Esophagus muscularis mucosa (tissue), 4 donors: ENCODE measurements around the gene CEP104. TPM values are rescaled to one million over a fixed set of nuclear protein-coding genes. Genes with fewer than 3 reads are reported as not detected.

ENCODE experiments used
- DNase-seq: peaks from one replicate; pipeline ENCODE4 v3.0.0-alpha.2; 2017; ENCODE audit errors: extremely low spot score
- H3K27ac ChIP-seq, 4 donors: fragments of 200-600 bp; sonication (generic); replicated peaks in 1 of 4; 1 replicate in 3 of 4; 2 replicates in 1 of 4; pipeline ENCODE4 v1.5.1; 2016 to 2019; ENCODE audit warnings: mild to moderate bottlenecking in 1 of 4
- H3K27me3 ChIP-seq, 4 donors: fragments of 200-600 bp; sonication (generic); one replicate each; pipeline versions ENCODE4 v1.5.1 to v1.6.0; 2016 to 2019
- H3K36me3 ChIP-seq, 4 donors: fragments of 200-600 bp; sonication (generic); one replicate each; pipeline ENCODE4 v1.5.1; 2016 to 2019
- H3K4me1 ChIP-seq, 4 donors: fragments of 200-600 bp; sonication (generic); one replicate each; pipeline ENCODE4 v1.5.1; 2016 to 2019
- H3K4me3 ChIP-seq, 4 donors: fragments of 200-600 bp; sonication (generic); 1 replicate in 2 of 4; 2 replicates in 2 of 4; pipeline ENCODE4 v1.5.1; 2016 to 2019; ENCODE audit warnings: mild to moderate bottlenecking in 4 of 4, moderate library complexity in 1 of 4
- H3K9me3 ChIP-seq, 4 donors: fragments of 200-600 bp; sonication (generic); 1 replicate in 3 of 4; 2 replicates in 1 of 4; pipeline ENCODE4 v1.5.1; 2016 to 2019
- CTCF ChIP-seq, 3 experiments: fragments of 200-600 bp in 2 of 3; fragments of 450-650 bp in 1 of 3; sonication (generic) in 2 of 3; IDR thresholded peaks; one replicate each; pipeline ENCODE4 v1.5.1; 2017 to 2019; ENCODE audit warnings: antibody characterized with exemption in 3 of 3, mild to moderate bottlenecking in 2 of 3, moderate library complexity in 1 of 3
- EP300 ChIP-seq: sonication (generic); formaldehyde crosslinking; IDR thresholded peaks from one replicate; pipeline ENCODE4 v1.6.1; 2017; ENCODE audit warnings: antibody characterized with exemption
- POLR2A ChIP-seq: fragments of 450-650 bp; IDR thresholded peaks from one replicate; pipeline ENCODE4 v1.6.1; 2017; ENCODE audit warnings: antibody characterized with exemption, moderate library complexity, mild to moderate bottlenecking, low read depth
- POLR2AphosphoS5 ChIP-seq, 2 donors: sonication (generic); formaldehyde crosslinking; IDR thresholded peaks; one replicate each; pipeline ENCODE4 v1.6.1; 2017; ENCODE audit warnings: antibody characterized with exemption in 2 of 2
- WGBS: methylation state at CpG from one replicate; pipeline ENCODE4 v1.1.5; 2018; 5-methylcytosine and 5-hydroxymethylcytosine counted together
- intact Hi-C: fragments of 100-400 bp; cut with DNase I; formaldehyde crosslinking; loops from one replicate; pipeline ENCODE4 v1.15.1; 2023
- total RNA-seq, 4 donors: library from RNA; depleted of rRNA; stranded (reverse); fragments of >200 nt; gene quantifications; one replicate each; pipeline versions ENCODE4 v1.1.0 to v1.2.1, GENCODE V29; 2016

Gene CEP104
- total RNA-seq, 4 donors from 2014 or later: 42.7 to 84.2 (median 69.8) TPM

- H3K4me1 ChIP-seq: no peaks in the 10 kb centered on the region
- H3K4me3 ChIP-seq: no peak overlapping the region
- no peak for TF ChIP-seq EP300
- no peak for TF ChIP-seq POLR2A
- no peak for TF ChIP-seq CTCF (IDR thresholded peaks at IDR 0.05)
- no peak for TF ChIP-seq POLR2AphosphoS5 (IDR thresholded peaks at IDR 0.05)
- 87% methylated on average over 8 of the region's 8 CpGs for WGBS
- H3K9me3 ChIP-seq: no peaks in the 10 kb centered on the region
- no peaks in the 10 kb centered on the region for H3K27me3 ChIP-seq
- peaks cover 39 to 100% (median 82%) of the 10 kb centered on the region in 4 donors for H3K36me3 ChIP-seq
- DNase-seq: no peak
- intact Hi-C loops: no loop called here
- no peak overlapping the region for H3K27ac ChIP-seq
Measured at GRCh38 chr1:3820316-3820715, 36.7 kb downstream of the CEP104 start.

GRCh38 chr1:3819771-3820200, 37.2 kb downstream of the CEP104 start:
- H3K9me3 ChIP-seq: no peaks in the 10 kb centered on the region
- no peak for DNase-seq
- no peaks in the 10 kb centered on the region for H3K27me3 ChIP-seq
- TF ChIP-seq EP300 (no peak), POLR2A (no peak), POLR2AphosphoS5 (IDR thresholded peaks at IDR 0.05) (no peak), CTCF (IDR thresholded peaks at IDR 0.05) (no peak)
- H3K27ac ChIP-seq: no peak overlapping the region
- peaks cover 40 to 100% (median 83%) of the 10 kb centered on the region in 4 donors for H3K36me3 ChIP-seq
- no peak overlapping the region for H3K4me3 ChIP-seq
- 40% methylated on average over 10 of the region's 10 CpGs for WGBS
- intact Hi-C loops: no loop called here
- no peaks in the 10 kb centered on the region for H3K4me1 ChIP-seq

GRCh38 chr1:3817821-3818597, 39.0 kb downstream of the CEP104 start:
- no peak overlapping the region for H3K27ac ChIP-seq
- DNase-seq: no peak
- TF ChIP-seq EP300: no peak
- TF ChIP-seq CTCF (IDR thresholded peaks at IDR 0.05): no peak
- TF ChIP-seq POLR2A: no peak
- no peak for TF ChIP-seq POLR2AphosphoS5 (IDR thresholded peaks at IDR 0.05)
- H3K36me3 ChIP-seq: peaks cover 45 to 98% (median 72%) of the 10 kb centered on the region in 4 donors
- H3K9me3 ChIP-seq: no peaks in the 10 kb centered on the region
- intact Hi-C loops: no loop called here
- 91% methylated on average over 25 of the region's 28 CpGs for WGBS
- no peaks in the 10 kb centered on the region for H3K4me1 ChIP-seq
- H3K27me3 ChIP-seq: no peaks in the 10 kb centered on the region
- no peak overlapping the region for H3K4me3 ChIP-seq

GRCh38 chr1:3817138-3817740, 39.8 kb downstream of the CEP104 start:
- no peaks in the 10 kb centered on the region for H3K27me3 ChIP-seq
- no peak for DNase-seq
- TF ChIP-seq CTCF (IDR thresholded peaks at IDR 0.05) (no peak), POLR2AphosphoS5 (IDR thresholded peaks at IDR 0.05) (no peak), POLR2A (no peak), EP300 (no peak)
- H3K27ac ChIP-seq: no peak overlapping the region
- H3K4me1 ChIP-seq: no peaks in the 10 kb centered on the region
- WGBS: 95% methylated on average over 16 of the region's 17 CpGs
- intact Hi-C loops: no loop called here
- H3K9me3 ChIP-seq: no peaks in the 10 kb centered on the region
- no peak overlapping the region for H3K4me3 ChIP-seq
- H3K36me3 ChIP-seq: peaks cover 37 to 91% (median 65%) of the 10 kb centered on the region in 4 donors
